A673 (cell line): Measurements from ENCODE around the gene TAS1R1. TPM values are rescaled to one million over a fixed set of nuclear protein-coding genes. Genes with fewer than 3 reads are reported as not detected.

ENCODE experiments used
- BruUV-seq: library from RNA; stranded (reverse); fragments of 400-500 nt; replicated peaks from 2 replicates; lab custom pipeline; 2021; lab: Mats Ljungman, UMichigan
- CTCF ChIA-PET: fragments of 300-600 bp; sonication (Branson Sonifier 250); formaldehyde crosslinking; loops from one replicate; lab custom pipeline; 2022; ENCODE audit warnings: antibody characterized with exemption; lab: Charles Lee
- POLR2A ChIA-PET: fragments of 300-600 bp; sonication (Branson Sonifier 250); formaldehyde crosslinking; loops from one replicate; lab custom pipeline; 2022; ENCODE audit warnings: antibody characterized with exemption; ENCODE audit not compliant: low non-redundant PET; lab: Charles Lee
- DNase-seq: peaks from one replicate; pipeline ENCODE4 v3.0.0-alpha.2; 2015; ENCODE audit warnings: low spot score
- H3K27ac ChIP-seq: fragments of 200-600 bp; sonication (generic); 2 replicates; pipeline ENCODE4 v1.5.1; 2016; ENCODE audit warnings: mixed run types, low read depth, mild to moderate bottlenecking, mixed read lengths, antibody characterized with exemption, low read length; ENCODE audit not compliant: poor library complexity, severe bottlenecking
- H3K27me3 ChIP-seq: fragments of 200-600 bp; sonication (generic); replicated peaks from 2 replicates; pipeline ENCODE4 v1.6.1; 2017; ENCODE audit warnings: mixed run types, low read depth, mild to moderate bottlenecking, mixed read lengths, antibody characterized with exemption, low read length; ENCODE audit not compliant: insufficient read depth, poor library complexity
- H3K36me3 ChIP-seq: fragments of 200-600 bp; sonication (generic); 2 replicates; pipeline ENCODE4 v1.6.1; 2016; ENCODE audit warnings: mixed run types, mild to moderate bottlenecking, mixed read lengths, antibody characterized with exemption, low read length; ENCODE audit not compliant: insufficient read depth, poor library complexity, severe bottlenecking
- H3K4me1 ChIP-seq: fragments of 200-600 bp; sonication (generic); 2 replicates; pipeline ENCODE4 v1.6.1; 2017; ENCODE audit warnings: mixed run types, mild to moderate bottlenecking, mixed read lengths, antibody characterized with exemption, low read length; ENCODE audit not compliant: insufficient read depth, poor library complexity, severe bottlenecking
- H3K4me3 ChIP-seq: fragments of 200-600 bp; sonication (generic); 2 replicates; pipeline ENCODE4 v1.5.1; 2016; ENCODE audit warnings: low read depth, mixed run types, mild to moderate bottlenecking, mixed read lengths, low read length; ENCODE audit not compliant: poor library complexity, severe bottlenecking
- H3K9me3 ChIP-seq: fragments of 200-600 bp; sonication (generic); 2 replicates; pipeline ENCODE4 v1.6.1; 2016; ENCODE audit warnings: mixed run types, low read depth, mild to moderate bottlenecking, mixed read lengths, antibody characterized with exemption, low read length; ENCODE audit not compliant: poor library complexity, severe bottlenecking
- CTCF ChIP-seq: fragments of 300-800, 200-600 bp; sonication (generic); conservative IDR thresholded peaks from 2 replicates; pipeline ENCODE4 v1.5.1; 2017; ENCODE audit warnings: low read depth, mild to moderate bottlenecking, antibody characterized with exemption, low read length, moderate library complexity, mixed read lengths
- EZH2 ChIP-seq: fragments of 200-600 bp; sonication (generic); IDR thresholded peaks from 2 replicates; pipeline ENCODE4 v1.6.1; 2017; ENCODE audit warnings: borderline replicate concordance, low read depth, mild to moderate bottlenecking, mixed read lengths, antibody characterized with exemption, low read length; ENCODE audit not compliant: poor library complexity, severe bottlenecking
- intact Hi-C: fragments of 100-400 bp; cut with micrococcal nuclease; formaldehyde crosslinking; loops from one replicate; pipeline ENCODE4 v1.10.0; 2022; ENCODE audit not compliant: unreplicated experiment
- total RNA-seq: library from RNA; stranded (reverse); gene quantifications from 2 replicates; pipeline ENCODE4 v1.2.3, GENCODE V29; 2021

TAS1R1 gene
- total RNA-seq, 1 experiment from 2014 or later, result not detected

- no peak overlapping the region for H3K27ac ChIP-seq
- no peaks in the 10 kb centered on the region for H3K36me3 ChIP-seq
- intact Hi-C loops, result no loop called here
- TF ChIP-seq CTCF (no peak), EZH2 (no peak)
- H3K4me1 ChIP-seq, result no peaks in the 10 kb centered on the region
- no peak overlapping the region for H3K4me3 ChIP-seq
- BruUV-seq, result no TSS peak
- no peaks in the 10 kb centered on the region for H3K9me3 ChIP-seq
- ChIA-PET POLR2A (no interaction called here), CTCF (no interaction called here)
- H3K27me3 ChIP-seq, result no peaks in the 10 kb centered on the region
- no peak for DNase-seq
Observed at GRCh38 chr1:6572653-6573383, 17.7 kb downstream of the TAS1R1 start.

- Histone ChIP-seq H3K27me3 (no peaks in the 10 kb centered on the region), H3K4me3 (no peak overlapping the region), H3K4me1 (no peaks in the 10 kb centered on the region), H3K36me3 (no peaks in the 10 kb centered on the region), H3K9me3 (no peaks in the 10 kb centered on the region), H3K27ac (no peak overlapping the region)
- DNase-seq, result no peak
- TF ChIP-seq CTCF, result no peak
- TF ChIP-seq EZH2, result no peak
- ChIA-PET POLR2A (no interaction called here), CTCF (no interaction called here)
- BruUV-seq, result no TSS peak
- intact Hi-C loops, result no loop called here
Observed at GRCh38 chr1:6574025-6574620, 19.0 kb downstream of the TAS1R1 start.

GRCh38 chr1:6574818-6575217, 19.7 kb downstream of the TAS1R1 start:
- intact Hi-C loops, result no loop called here
- POLR2A ChIA-PET, result no interaction called here
- no TSS peak for BruUV-seq

More at GRCh38 chr1:6574818-6575217, 19.7 kb downstream of the TAS1R1 start:
- H3K9me3 ChIP-seq, result no peaks in the 10 kb centered on the region
- no peak overlapping the region for H3K4me3 ChIP-seq
- H3K27ac ChIP-seq, result no peak overlapping the region
- TF ChIP-seq EZH2 (no peak), CTCF (no peak)
- H3K4me1 ChIP-seq, result peaks cover 4% of the 10 kb centered on the region
- H3K27me3 ChIP-seq, result no peaks in the 10 kb centered on the region
- CTCF ChIA-PET, result no interaction called here
- no peak for DNase-seq
- H3K36me3 ChIP-seq, result no peaks in the 10 kb centered on the region
